Panc1 (cell line): ENCODE data around the gene ROR1. TPM values are rescaled to one million over a fixed set of nuclear protein-coding genes. Genes with fewer than 3 reads are reported as not detected.

Experiments used
- ATAC-seq: fragments of 200-7000 bp; cut with Tn5 transposase; 2 replicates; pipeline ENCODE4 v1.9.1; 2020; ENCODE audit warnings: mild to moderate bottlenecking, moderate library complexity
- BruUV-seq: library from RNA; stranded (reverse); fragments of 400-500 nt; replicated peaks from 2 replicates; lab custom pipeline; 2021; lab: Mats Ljungman, UMichigan
- CTCF ChIA-PET: fragments of 300-600 bp; sonication (Branson Sonifier 250); formaldehyde crosslinking; loops from one replicate; lab custom pipeline; 2022; ENCODE audit warnings: antibody characterized with exemption; lab: Charles Lee
- POLR2A ChIA-PET: fragments of 300-600 bp; sonication (Branson Sonifier 250); formaldehyde crosslinking; loops from one replicate; lab custom pipeline; 2022; ENCODE audit warnings: antibody characterized with exemption; lab: Charles Lee
- DNase-seq: peaks from one replicate; pipeline ENCODE4 v3.0.0-alpha.2; 2010; ENCODE audit warnings: low read depth, low spot score
- H3K27ac ChIP-seq: 2 replicates; pipeline ENCODE4 v1.5.1; 2011; ENCODE audit warnings: mild to moderate bottlenecking, low read length, inconsistent platforms
- H3K27me3 ChIP-seq: fragments of 200-500 bp; sonication (Bioruptor generic); 2 replicates; pipeline ENCODE4 v1.6.0; 2014; ENCODE audit warnings: low read length, inconsistent platforms; ENCODE audit not compliant: control insufficient read depth, insufficient read depth
- H3K36me3 ChIP-seq: fragments of 200-500 bp; sonication (Bioruptor generic); 2 replicates; pipeline ENCODE4 v1.5.1; 2014; ENCODE audit warnings: inconsistent platforms, mild to moderate bottlenecking, low read length, moderate library complexity; ENCODE audit not compliant: control insufficient read depth, insufficient read depth
- H3K4me1 ChIP-seq: 2 replicates; pipeline ENCODE4 v1.5.1; 2011; ENCODE audit warnings: inconsistent platforms, mild to moderate bottlenecking, low read length, moderate library complexity; ENCODE audit not compliant: control insufficient read depth, insufficient read depth
- H3K4me3 ChIP-seq, 2 experiments: 2 replicates each; pipeline ENCODE4 v1.5.1; 2011 to 2012; ENCODE audit warnings: low read depth in 2 of 2, low read length in 2 of 2, mild to moderate bottlenecking in 2 of 2, inconsistent platforms in 1 of 2, moderate library complexity in 1 of 2
- H3K9me3 ChIP-seq: fragments of 200-500 bp; sonication (Bioruptor generic); 2 replicates; pipeline ENCODE4 v1.5.1; 2014; ENCODE audit warnings: low read depth, mild to moderate bottlenecking, inconsistent platforms, low read length, moderate library complexity; ENCODE audit not compliant: control insufficient read depth, insufficient read depth
- POLR2AphosphoS5 ChIP-seq: IDR thresholded peaks from 2 replicates; pipeline ENCODE4 v1.6.1; 2012; ENCODE audit warnings: mild to moderate bottlenecking, low read depth, low read length, moderate library complexity
- SIN3A ChIP-seq: IDR thresholded peaks from 2 replicates; pipeline ENCODE4 v1.6.1; 2012; ENCODE audit warnings: low read depth, mild to moderate bottlenecking, low read length, moderate library complexity, borderline replicate concordance; ENCODE audit not compliant: insufficient read depth
- TCF7L2 ChIP-seq: IDR thresholded peaks from 2 replicates; pipeline ENCODE4 v1.6.1; 2011; ENCODE audit warnings: mild to moderate bottlenecking, low read depth, low read length, inconsistent platforms
- in situ Hi-C: cut with HindIII; loops from 2 replicates; pipeline ENCODE4 v1.10.0; 2016; ENCODE audit warnings: low sequenced_read_pairs, low pct_unique_long_range_greater_than_20kb
- intact Hi-C: fragments of 100-400 bp; cut with micrococcal nuclease; formaldehyde crosslinking; loops from one replicate; pipeline ENCODE4 v1.10.0; 2022; ENCODE audit not compliant: unreplicated experiment
- total RNA-seq: library from RNA; stranded (reverse); gene quantifications from one replicate; pipeline ENCODE4 v1.2.1, GENCODE V29; 2021; ENCODE audit not compliant: unreplicated experiment
- TF ChIP-seq, protein P1 (sequence below), 2 experiments: IDR thresholded peaks; 2 replicates each; pipeline ENCODE4 v1.6.1; 2011 to 2012; ENCODE audit warnings: low read depth in 2 of 2, control low read depth in 1 of 2, low read length in 1 of 2, mild to moderate bottlenecking in 1 of 2, moderate library complexity in 1 of 2; ENCODE audit not compliant: insufficient read depth in 1 of 2
- TF ChIP-seq, protein P2 (sequence below): fragments of 450-650 bp; IDR thresholded peaks from 2 replicates; pipeline ENCODE4 v1.5.1; 2017; ENCODE audit warnings: mild to moderate bottlenecking

Gene ROR1
- total RNA-seq, 1 experiment from 2014 or later: 19.3 TPM

- no peak for ATAC-seq
- Histone ChIP-seq H3K27ac (no peak overlapping the region), H3K36me3 (no peaks in the 10 kb centered on the region), H3K27me3 (no peaks in the 10 kb centered on the region), H3K4me3 (no peak overlapping the region), H3K9me3 (no peaks in the 10 kb centered on the region), H3K4me1 (peaks cover 4% of the 10 kb centered on the region; the same call in 1 of the 2 replicates)
- intact Hi-C loops: no loop called here
- BruUV-seq: no TSS peak
- no peak for DNase-seq
- POLR2A ChIA-PET: interaction anchor here (0.6 kb wide), 1 partner anchor 914 kb away, joined by 4 read pairs; no protein-coding TSS in a partner anchor
- CTCF ChIA-PET: no interaction called here
- TF ChIP-seq, protein P1, sequence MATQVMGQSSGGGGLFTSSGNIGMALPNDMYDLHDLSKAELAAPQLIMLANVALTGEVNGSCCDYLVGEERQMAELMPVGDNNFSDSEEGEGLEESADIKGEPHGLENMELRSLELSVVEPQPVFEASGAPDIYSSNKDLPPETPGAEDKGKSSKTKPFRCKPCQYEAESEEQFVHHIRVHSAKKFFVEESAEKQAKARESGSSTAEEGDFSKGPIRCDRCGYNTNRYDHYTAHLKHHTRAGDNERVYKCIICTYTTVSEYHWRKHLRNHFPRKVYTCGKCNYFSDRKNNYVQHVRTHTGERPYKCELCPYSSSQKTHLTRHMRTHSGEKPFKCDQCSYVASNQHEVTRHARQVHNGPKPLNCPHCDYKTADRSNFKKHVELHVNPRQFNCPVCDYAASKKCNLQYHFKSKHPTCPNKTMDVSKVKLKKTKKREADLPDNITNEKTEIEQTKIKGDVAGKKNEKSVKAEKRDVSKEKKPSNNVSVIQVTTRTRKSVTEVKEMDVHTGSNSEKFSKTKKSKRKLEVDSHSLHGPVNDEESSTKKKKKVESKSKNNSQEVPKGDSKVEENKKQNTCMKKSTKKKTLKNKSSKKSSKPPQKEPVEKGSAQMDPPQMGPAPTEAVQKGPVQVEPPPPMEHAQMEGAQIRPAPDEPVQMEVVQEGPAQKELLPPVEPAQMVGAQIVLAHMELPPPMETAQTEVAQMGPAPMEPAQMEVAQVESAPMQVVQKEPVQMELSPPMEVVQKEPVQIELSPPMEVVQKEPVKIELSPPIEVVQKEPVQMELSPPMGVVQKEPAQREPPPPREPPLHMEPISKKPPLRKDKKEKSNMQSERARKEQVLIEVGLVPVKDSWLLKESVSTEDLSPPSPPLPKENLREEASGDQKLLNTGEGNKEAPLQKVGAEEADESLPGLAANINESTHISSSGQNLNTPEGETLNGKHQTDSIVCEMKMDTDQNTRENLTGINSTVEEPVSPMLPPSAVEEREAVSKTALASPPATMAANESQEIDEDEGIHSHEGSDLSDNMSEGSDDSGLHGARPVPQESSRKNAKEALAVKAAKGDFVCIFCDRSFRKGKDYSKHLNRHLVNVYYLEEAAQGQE (IDR thresholded peaks at IDR 0.05; ENCODE audit: insufficient read depth in 1 of 2, low read depth in 2 of 2, low read length in 1 of 2): no peak
- TF ChIP-seq POLR2AphosphoS5 (no peak), SIN3A (no peak), TCF7L2 (no peak)
- TF ChIP-seq, protein P2, sequence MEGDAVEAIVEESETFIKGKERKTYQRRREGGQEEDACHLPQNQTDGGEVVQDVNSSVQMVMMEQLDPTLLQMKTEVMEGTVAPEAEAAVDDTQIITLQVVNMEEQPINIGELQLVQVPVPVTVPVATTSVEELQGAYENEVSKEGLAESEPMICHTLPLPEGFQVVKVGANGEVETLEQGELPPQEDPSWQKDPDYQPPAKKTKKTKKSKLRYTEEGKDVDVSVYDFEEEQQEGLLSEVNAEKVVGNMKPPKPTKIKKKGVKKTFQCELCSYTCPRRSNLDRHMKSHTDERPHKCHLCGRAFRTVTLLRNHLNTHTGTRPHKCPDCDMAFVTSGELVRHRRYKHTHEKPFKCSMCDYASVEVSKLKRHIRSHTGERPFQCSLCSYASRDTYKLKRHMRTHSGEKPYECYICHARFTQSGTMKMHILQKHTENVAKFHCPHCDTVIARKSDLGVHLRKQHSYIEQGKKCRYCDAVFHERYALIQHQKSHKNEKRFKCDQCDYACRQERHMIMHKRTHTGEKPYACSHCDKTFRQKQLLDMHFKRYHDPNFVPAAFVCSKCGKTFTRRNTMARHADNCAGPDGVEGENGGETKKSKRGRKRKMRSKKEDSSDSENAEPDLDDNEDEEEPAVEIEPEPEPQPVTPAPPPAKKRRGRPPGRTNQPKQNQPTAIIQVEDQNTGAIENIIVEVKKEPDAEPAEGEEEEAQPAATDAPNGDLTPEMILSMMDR: no peak
- in situ Hi-C loops: no loop called here
Observed at GRCh38 chr1:63845346-63845745, 71.5 kb downstream of the ROR1 start.

- Histone ChIP-seq H3K36me3 (no peaks in the 10 kb centered on the region), H3K27ac (no peak overlapping the region), H3K4me1 (peaks cover 4% of the 10 kb centered on the region; the same call in 1 of the 2 replicates), H3K27me3 (no peaks in the 10 kb centered on the region), H3K9me3 (no peaks in the 10 kb centered on the region), H3K4me3 (no peak overlapping the region)
- intact Hi-C loops (no loop called here), in situ Hi-C loops (no loop called here)
- CTCF ChIA-PET: interaction anchor here (0.7 kb wide), 1 partner anchor 18 kb away, joined by 3 read pairs; no protein-coding TSS in a partner anchor
- BruUV-seq: no TSS peak
- POLR2A ChIA-PET: no interaction called here
- no peak for DNase-seq
- ATAC-seq: no peak; the same call in 1 of the 2 replicates
- TF ChIP-seq SIN3A (no peak), POLR2AphosphoS5 (no peak)
- TF ChIP-seq, protein P1 (IDR thresholded peaks at IDR 0.05; ENCODE audit: insufficient read depth in 1 of 2, low read depth in 2 of 2, low read length in 1 of 2): no peak
- TF ChIP-seq, protein P2: no peak
Observed at GRCh38 chr1:63847308-63847910, 73.6 kb downstream of the ROR1 start.
